HG02973 (cell line): ENCODE data around the gene LTV1.
"Not testable (repeated sequence)": the region's sequence is repeated elsewhere in the genome, so short reads cannot be mapped to it uniquely, and the experiment has no call there.

Experiments
- ATAC-seq: cut with Tn5 transposase; IDR thresholded peaks from one replicate; pipeline ENCODE4 v1.9.1; 2021; ENCODE audit warnings: moderate library complexity; ENCODE audit not compliant: unreplicated experiment

LTV1 gene

GRCh38 chr6:143842461-143842901 is 657 bp upstream of the LTV1 start:
- ATAC-seq: peak; percentile 29

GRCh38 chr6:143843677-143843999 is 500 bp downstream of the LTV1 start:
- peak; percentile 14 for ATAC-seq

GRCh38 chr6:143844006-143844405 is 868 bp downstream of the LTV1 start:
- ATAC-seq: no peak

- ATAC-seq: no peak
These were observed 1.9 kb downstream of the LTV1 start for GRCh38 chr6:143845033-143845432.

GRCh38 chr6:143851706-143852105 is 8.6 kb downstream of the LTV1 start:
- ATAC-seq: not testable (repeated sequence)

- not testable (repeated sequence) for ATAC-seq
These were observed 11.9 kb downstream of the LTV1 start for GRCh38 chr6:143855057-143855456.

GRCh38 chr6:143856762-143857161 is 13.6 kb downstream of the LTV1 start:
- ATAC-seq: not testable (repeated sequence)

GRCh38 chr6:143857651-143858050 is 14.5 kb downstream of the LTV1 start:
- no peak for ATAC-seq

GRCh38 chr6:143859891-143860660 is 16.9 kb downstream of the LTV1 start:
- no peak for ATAC-seq

- ATAC-seq: no peak
These were observed 20.6 kb downstream of the LTV1 start for GRCh38 chr6:143863771-143864170.

- ATAC-seq: no peak
These were observed 21.1 kb downstream of the LTV1 start, which contains the start of gene ZC2HC1B for GRCh38 chr6:143864234-143864633. Gene ZC2HC1B, plus strand, starts transcription at chr6:143864474. Its CDS starts 66 bp downstream, at chr6:143864540.

GRCh38 chr6:143867236-143867635 is 24.1 kb downstream of the LTV1 start:
- ATAC-seq: no peak

- not testable (repeated sequence) for ATAC-seq
These were observed 25.7 kb downstream of the LTV1 start for GRCh38 chr6:143868808-143869207.

GRCh38 chr6:143871202-143871730 is 28.1 kb downstream of the LTV1 start:
- ATAC-seq: not testable (repeated sequence)

- peak; percentile 99 for ATAC-seq
These were observed 29.1 kb downstream of the LTV1 start for GRCh38 chr6:143872201-143872600.

GRCh38 chr6:143873600-143873999 is 30.5 kb downstream of the LTV1 start:
- ATAC-seq: not testable (repeated sequence)

GRCh38 chr6:143874503-143874902 is 31.4 kb downstream of the LTV1 start:
- not testable (repeated sequence) for ATAC-seq

- ATAC-seq: peak; percentile 54
These were observed 34.6 kb downstream of the LTV1 start for GRCh38 chr6:143877584-143878271.

- no peak for ATAC-seq
These were observed 35.2 kb downstream of the LTV1 start for GRCh38 chr6:143878272-143878760.

GRCh38 chr6:143880412-143880811 is 37.3 kb downstream of the LTV1 start:
- no peak for ATAC-seq

- no peak for ATAC-seq
These were observed 39.3 kb downstream of the LTV1 start for GRCh38 chr6:143882401-143882930.
